ENCODE data around the gene OFD1. TPM values are rescaled to one million over a fixed set of nuclear protein-coding genes. Genes with fewer than 3 reads are reported as not detected.

OFD1 gene
- 15.8 and 19.5 TPM in 2 replicates for polyA plus RNA-seq (2014; cell fraction: cytosol; rRNA removed)
- polyA plus RNA-seq (2014; cell fraction: nucleus; rRNA removed): 75.9 and 91.3 TPM in 2 replicates

GRCh38 chrX:13734278-13735172 is at the start of gene OFD1, which contains the start of gene TRAPPC2:
Gene OFD1 (plus strand): TSS chrX:13734748. CDS start chrX:13735072, 324 bp downstream.
Gene TRAPPC2 (minus strand): TSS chrX:13734620. CDS start chrX:13719963, 14,657 bp downstream.
- peak; percentile 94 for DNase-seq (ENCODE audit: low spot score)

GRCh38 chrX:13685126-13685763 is 49.3 kb upstream of the OFD1 start:
- no peak for DNase-seq (ENCODE audit: low spot score)

GRCh38 chrX:13687203-13687602 is 47.3 kb upstream of the OFD1 start:
- DNase-seq (ENCODE audit: low spot score): no peak

GRCh38 chrX:13688384-13688957 is 46.1 kb upstream of the OFD1 start:
- DNase-seq (ENCODE audit: low spot score): peak; percentile 6

GRCh38 chrX:13688958-13689740 is 45.4 kb upstream of the OFD1 start, which contains the start of gene RAB9A:
Gene RAB9A (plus strand): TSS chrX:13689128. CDS start chrX:13708747, 19,619 bp downstream.
- peak; percentile 71 for DNase-seq (ENCODE audit: low spot score)

- no peak for DNase-seq (ENCODE audit: low spot score)
Observed at GRCh38 chrX:13689741-13690211, 44.8 kb upstream of the OFD1 start.

GRCh38 chrX:13690836-13691235 is 43.7 kb upstream of the OFD1 start:
- DNase-seq (ENCODE audit: low spot score): no peak

- DNase-seq (ENCODE audit: low spot score): no peak
Observed at GRCh38 chrX:13691841-13692371, 42.6 kb upstream of the OFD1 start.

GRCh38 chrX:13692771-13693231 is 41.7 kb upstream of the OFD1 start:
- DNase-seq (ENCODE audit: low spot score): no peak

- no peak for DNase-seq (ENCODE audit: low spot score)
Observed at GRCh38 chrX:13693341-13693961, 41.1 kb upstream of the OFD1 start.

- no peak for DNase-seq (ENCODE audit: low spot score)
Observed at GRCh38 chrX:13694359-13694758, 40.2 kb upstream of the OFD1 start.

- DNase-seq (ENCODE audit: low spot score): no peak
Observed at GRCh38 chrX:13694983-13695382, 39.6 kb upstream of the OFD1 start.

- DNase-seq (ENCODE audit: low spot score): no peak
Observed at GRCh38 chrX:13695601-13696115, 38.9 kb upstream of the OFD1 start.

- DNase-seq (ENCODE audit: low spot score): no peak
Observed at GRCh38 chrX:13697455-13697854, 37.1 kb upstream of the OFD1 start.

GRCh38 chrX:13697976-13698375 is 36.6 kb upstream of the OFD1 start:
- DNase-seq (ENCODE audit: low spot score): no peak

GRCh38 chrX:13698432-13698831 is 36.1 kb upstream of the OFD1 start:
- DNase-seq (ENCODE audit: low spot score): no peak

GRCh38 chrX:13699183-13699826 is 35.2 kb upstream of the OFD1 start:
- no peak for DNase-seq (ENCODE audit: low spot score)

GRCh38 chrX:13700380-13700779 is 34.2 kb upstream of the OFD1 start:
- DNase-seq (ENCODE audit: low spot score): no peak

GRCh38 chrX:13702111-13702789 is 32.3 kb upstream of the OFD1 start:
- DNase-seq (ENCODE audit: low spot score): no peak
